DND-41 (cell line): ENCODE measurements around the gene OR2A25.

ENCODE experiments used
- CTCF ChIP-seq: IDR thresholded peaks from 2 replicates; pipeline ENCODE4 v1.5.1; 2012; ENCODE audit warnings: borderline replicate concordance, low read length, moderate library complexity, mild to moderate bottlenecking; ENCODE audit not compliant: poor library complexity, severe bottlenecking; ENCODE audit errors: extremely low read depth
- EZH2 ChIP-seq: IDR thresholded peaks from 3 replicates; pipeline ENCODE4 v1.6.1; 2012; ENCODE audit warnings: borderline replicate concordance, low read depth, mild to moderate bottlenecking, moderate library complexity, low read length, inconsistent platforms; ENCODE audit not compliant: severe bottlenecking

- TF ChIP-seq CTCF: no peak
- no peak for TF ChIP-seq EZH2
These were observed 41.1 kb upstream of the OR2A25 start for GRCh38 chr7:144028547-144028946.
